GM21360 (cell line): ENCODE measurements around the gene PHLDB1.
"Not testable (repeated sequence)": the region's sequence is repeated elsewhere in the genome, so short reads cannot be mapped to it uniquely, and the experiment has no call there.

Experiments used
- ATAC-seq: cut with Tn5 transposase; IDR thresholded peaks from one replicate; pipeline ENCODE4 v1.9.1; 2021; ENCODE audit warnings: mild to moderate bottlenecking, moderate library complexity; ENCODE audit not compliant: unreplicated experiment

PHLDB1 gene

GRCh38 chr11:118605116-118605867 lies 2.1 kb upstream of the PHLDB1 start:
- no peak for ATAC-seq

DNA sequence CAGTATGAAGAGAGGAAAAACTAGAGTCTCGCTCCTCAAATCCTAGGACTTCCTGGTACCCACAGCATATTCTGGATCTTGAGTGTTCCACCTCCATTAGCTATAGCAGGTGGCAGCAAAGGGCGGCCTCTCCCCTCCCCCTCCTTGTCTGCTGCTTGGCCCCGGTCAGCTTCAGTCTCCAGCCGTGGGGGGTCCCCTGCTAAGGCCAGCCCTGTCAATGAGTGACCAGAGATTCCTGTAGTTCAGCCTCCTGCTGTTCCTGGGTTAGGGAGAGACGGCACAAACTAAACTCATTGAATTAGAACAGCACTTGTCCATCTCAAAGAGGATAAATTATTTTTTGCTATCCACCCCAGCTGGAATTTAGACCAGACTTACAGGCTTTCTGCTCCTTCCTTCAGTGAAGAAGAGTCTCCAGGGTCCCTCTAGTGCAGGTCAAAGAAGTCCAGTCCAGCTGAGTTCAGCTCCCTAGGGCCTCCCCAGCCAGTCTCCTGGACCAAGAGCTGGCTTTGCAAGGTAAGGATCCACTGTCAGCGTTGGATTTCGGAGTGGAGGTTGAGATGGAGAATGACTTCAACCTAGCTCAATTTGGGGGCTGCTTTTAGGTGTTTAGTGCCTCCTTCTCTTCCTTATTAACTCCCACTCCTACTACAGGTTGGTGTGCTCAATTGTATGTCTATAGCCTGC lies 1.1 kb upstream of the PHLDB1 start:
- no peak for ATAC-seq

GRCh38 chr11:118606844-118607228 lies 579 bp upstream of the PHLDB1 start:
- ATAC-seq: no peak

- ATAC-seq: no peak
Observed at GRCh38 chr11:118608360-118609227, 1.2 kb downstream of the PHLDB1 start.

DNA sequence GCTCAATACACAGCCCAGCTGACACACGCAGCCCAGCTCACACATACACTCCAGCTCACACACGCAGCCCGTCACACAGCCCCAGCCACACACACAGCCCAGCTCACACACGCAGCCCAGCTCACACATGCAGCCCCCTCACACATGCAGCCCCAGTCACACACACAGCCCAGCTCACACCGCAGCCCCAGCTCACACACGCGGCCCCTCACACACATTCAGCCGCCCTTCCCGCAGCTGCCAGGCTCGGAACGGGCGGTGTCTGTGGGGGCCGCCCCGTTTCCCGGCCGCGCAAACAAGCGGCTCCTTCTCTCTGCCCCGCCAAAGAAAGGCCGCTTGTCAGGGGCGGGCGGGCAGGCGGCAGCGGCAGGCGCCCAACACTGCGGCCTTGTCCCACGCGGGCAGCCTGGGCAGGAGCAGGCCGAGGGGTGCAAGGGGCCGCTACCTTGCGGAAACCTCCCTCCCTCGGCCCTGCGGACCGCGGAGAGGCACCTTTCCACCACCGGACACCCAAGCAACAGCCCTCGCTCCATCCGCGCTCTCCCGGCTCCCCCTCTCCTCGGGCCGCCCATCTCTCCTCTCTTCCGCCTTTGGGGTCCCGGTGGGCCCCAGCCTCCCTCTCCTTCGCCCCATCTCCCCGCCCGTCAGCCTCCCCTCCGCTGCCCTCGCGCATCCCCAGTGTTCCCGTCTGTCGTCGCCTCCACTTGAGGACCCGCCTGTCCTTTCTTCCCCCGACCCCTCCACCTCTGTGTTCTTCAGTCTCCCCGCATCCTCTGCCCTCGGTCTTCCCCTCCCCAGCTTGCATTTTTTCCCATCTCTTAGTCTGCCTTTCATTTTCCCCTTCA lies 2.2 kb downstream of the PHLDB1 start:
- ATAC-seq: no peak

DNA sequence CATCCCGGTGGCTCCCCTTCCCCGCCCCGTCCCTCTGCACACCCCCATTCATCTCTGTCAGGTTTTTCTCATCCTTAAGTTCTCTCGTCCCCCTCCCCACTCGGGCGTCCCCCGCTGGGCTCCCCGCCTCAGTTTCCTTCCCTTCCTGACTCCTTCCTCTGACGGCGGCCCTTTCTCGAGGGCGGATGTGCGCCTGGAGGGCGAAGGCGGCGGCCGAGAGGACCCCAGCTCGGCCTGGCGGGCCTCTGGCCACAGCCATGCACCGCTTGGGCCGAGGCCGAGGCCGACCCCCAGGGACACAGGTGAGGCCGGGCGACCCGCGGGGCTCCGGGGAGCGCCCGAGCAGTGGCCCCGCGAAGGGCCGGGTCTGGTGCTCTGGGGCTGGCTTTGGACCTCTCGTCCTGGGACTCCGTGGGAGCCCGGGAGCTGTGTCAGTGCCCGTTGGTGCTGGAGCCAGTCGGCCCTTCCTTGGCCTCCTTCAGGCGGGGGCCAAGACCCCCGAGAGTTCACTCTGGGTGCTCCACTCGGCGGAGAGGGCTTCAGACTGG lies 2.9 kb downstream of the PHLDB1 start:
- no peak for ATAC-seq

- no peak for ATAC-seq
Observed at GRCh38 chr11:118610773-118611432, 3.5 kb downstream of the PHLDB1 start.

GRCh38 chr11:118611433-118611795 lies 4.0 kb downstream of the PHLDB1 start:
- not testable (repeated sequence) for ATAC-seq

DNA sequence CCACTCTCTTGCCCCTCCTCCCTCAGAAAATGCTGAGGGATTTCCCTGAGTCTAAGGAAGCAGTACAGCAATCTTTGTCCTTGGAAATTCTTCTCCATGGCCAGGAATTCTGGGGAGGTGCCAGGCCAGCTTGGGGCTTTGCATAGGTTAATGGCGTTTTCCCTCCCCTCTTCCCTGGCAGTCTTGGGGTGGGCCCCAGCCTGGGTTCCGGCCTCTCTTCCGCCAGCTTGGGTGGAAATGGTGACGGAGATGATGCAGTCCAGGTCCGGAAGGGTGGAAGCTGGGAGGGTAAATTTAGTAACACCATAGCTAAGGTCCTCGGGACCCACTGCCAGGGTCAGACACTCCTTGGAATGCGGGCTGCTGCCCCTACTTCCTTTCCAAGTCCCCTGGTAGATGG lies 5.0 kb downstream of the PHLDB1 start:
- no peak for ATAC-seq

- no peak for ATAC-seq
Observed at GRCh38 chr11:118614511-118614910, 7.1 kb downstream of the PHLDB1 start.

DNA sequence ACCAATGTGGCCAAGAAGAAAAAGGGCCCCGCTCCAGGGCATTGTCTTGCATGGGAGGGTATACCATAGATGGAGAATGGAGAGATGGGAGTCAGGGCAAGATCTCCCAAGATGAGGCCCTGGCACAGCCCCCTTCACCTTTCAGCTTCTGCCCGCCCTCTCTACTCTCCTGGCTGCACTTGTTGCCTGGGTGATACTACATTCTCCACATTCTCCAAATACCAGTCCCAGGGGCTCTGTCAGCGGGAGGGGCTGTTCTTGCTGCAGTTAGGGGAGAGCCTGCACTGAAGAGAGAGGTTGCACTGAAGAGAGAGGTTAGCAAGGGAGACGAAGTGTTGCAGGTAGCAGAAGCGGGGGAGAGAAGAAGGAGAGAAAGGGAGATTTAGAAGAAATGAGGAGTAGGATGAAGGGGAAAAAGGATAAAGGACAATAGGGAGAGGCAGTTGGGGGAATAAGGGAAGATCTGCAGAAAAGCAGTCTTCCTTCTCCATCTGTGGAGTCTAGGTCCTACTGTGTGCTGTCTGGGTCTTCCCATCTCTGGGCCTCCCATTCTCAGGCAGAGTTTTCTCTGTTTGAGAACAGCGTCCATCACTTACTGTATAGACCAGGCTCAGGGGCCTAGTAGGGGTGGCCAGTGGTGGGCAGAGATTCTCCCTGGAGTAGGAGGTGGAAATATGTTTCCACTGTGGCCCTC lies 8.0 kb downstream of the PHLDB1 start:
- no peak for ATAC-seq

DNA sequence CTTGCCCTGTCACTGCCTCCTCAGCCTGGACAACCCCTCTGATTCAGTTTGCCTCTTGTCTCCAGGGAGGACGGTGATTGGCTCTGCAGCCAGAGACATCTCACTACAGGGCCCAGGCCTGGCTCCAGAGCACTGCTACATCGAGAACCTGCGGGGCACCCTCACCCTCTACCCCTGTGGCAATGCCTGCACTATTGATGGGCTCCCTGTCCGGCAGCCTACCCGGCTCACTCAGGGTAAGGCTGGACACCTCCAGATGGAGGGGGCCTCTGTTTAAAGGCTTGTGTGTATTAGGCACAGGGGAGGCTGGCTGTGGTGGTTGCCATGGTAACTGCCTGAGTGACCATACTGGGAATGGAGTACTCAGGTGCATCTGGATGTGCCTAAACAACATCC lies 8.6 kb downstream of the PHLDB1 start:
- ATAC-seq: no peak

DNA sequence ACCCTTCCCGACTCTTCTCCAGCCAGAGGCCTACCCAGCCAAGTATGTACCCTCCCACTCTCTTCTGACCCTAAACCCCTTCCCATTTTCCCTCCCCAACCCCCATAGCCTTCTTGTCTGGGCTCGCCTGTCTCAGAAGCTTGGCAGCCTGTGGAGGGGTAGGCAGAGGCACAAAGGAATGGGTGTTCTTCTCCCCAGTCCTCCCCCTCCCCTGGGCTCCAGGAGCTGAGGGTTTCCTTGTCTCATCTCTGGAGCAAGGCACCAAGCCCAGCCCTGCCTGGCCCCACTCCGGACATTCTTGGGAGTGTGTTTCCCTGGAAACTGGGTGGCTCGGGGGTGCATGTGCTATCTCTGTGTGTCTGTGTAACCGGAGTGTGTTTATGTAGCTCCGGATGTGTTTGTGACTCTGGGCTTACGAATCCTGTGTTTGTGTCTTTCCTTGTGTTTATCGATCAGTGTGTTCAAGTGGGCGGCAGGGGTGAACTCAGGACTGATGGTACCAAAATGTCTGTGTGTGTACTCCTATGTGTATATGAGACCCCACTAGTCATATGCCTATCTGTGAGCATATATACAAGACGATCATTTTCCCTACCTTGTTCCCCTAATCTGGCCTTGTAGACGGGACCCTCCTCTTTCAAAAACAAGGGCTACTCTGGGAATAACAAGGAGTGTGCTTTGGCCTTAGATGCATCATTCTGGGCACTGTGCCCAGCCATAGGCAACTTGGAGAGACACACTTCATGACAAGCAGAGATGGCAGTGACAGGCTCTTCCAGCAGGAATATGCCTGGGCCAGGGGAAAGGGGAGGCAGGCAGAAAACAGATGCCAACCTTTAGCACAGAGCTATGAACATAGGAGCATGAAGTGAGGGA lies 10.9 kb downstream of the PHLDB1 start:
- ATAC-seq: no peak

DNA sequence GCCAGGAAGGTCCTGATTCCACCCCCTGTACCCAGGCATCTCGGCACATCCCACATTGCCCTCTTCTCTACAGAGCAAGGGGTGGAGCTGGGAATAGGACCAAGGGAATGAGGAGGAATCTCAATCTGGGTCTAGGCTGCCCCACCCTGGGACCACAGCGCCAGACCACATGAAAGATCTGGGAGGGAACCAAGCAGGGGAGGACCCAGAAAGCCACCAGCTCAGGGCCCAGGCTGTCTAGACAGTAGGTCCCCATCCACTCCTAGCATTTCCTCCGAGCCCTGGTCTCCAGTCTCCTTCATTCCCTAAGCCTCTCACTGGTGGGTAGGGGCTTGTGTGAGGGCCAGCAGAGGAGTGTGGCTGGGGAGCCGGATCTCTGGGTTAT lies 11.6 kb downstream of the PHLDB1 start:
- no peak for ATAC-seq

GRCh38 chr11:118619444-118620197 lies 12.2 kb downstream of the PHLDB1 start:
- ATAC-seq: no peak

DNA sequence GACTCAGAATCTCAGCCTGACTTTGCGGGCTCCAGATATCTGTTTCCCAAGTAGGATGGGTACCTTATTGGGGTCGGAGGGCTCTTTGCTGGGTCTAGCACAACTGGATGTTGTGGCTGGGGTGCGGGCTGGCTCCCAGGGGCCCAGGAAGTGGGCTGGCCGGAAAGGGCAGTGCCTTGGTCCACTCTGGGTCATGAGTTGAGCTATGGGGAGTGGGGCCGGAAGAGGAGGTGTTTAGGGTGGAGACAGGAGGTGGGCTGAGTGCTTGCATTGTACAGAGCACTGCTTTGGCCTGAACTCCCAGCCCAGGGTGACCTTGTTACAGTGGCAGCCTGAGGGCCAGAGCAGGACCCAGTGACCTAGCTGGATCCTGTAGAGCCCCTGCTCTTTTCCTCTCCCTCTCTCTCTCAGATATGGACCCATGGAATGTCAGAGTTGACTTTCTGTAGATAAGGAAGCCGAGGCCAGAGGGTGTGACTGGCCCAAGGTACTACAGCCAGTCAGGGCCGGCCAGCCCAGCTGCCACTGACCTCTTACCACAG lies 13.2 kb downstream of the PHLDB1 start:
- no peak for ATAC-seq

GRCh38 chr11:118621071-118621783 lies 13.8 kb downstream of the PHLDB1 start:
- ATAC-seq: no peak
